OCI-LY3 (cell line): ENCODE results near the gene DACT1.

ENCODE experiments used
- CTCF ChIP-seq: fragments of 200-600, 300-600 bp; sonication (generic); IDR thresholded peaks from 2 replicates; pipeline ENCODE4 v1.5.1; 2014; ENCODE audit warnings: antibody characterized with exemption, low read length, low read depth
- EZH2phosphoT487 ChIP-seq: fragments of 200-600 bp; shearing (Covaris generic); IDR thresholded peaks from 2 replicates; pipeline ENCODE4 v1.6.1; 2018; ENCODE audit warnings: antibody characterized with exemption, mixed run types, low read depth

DNA sequence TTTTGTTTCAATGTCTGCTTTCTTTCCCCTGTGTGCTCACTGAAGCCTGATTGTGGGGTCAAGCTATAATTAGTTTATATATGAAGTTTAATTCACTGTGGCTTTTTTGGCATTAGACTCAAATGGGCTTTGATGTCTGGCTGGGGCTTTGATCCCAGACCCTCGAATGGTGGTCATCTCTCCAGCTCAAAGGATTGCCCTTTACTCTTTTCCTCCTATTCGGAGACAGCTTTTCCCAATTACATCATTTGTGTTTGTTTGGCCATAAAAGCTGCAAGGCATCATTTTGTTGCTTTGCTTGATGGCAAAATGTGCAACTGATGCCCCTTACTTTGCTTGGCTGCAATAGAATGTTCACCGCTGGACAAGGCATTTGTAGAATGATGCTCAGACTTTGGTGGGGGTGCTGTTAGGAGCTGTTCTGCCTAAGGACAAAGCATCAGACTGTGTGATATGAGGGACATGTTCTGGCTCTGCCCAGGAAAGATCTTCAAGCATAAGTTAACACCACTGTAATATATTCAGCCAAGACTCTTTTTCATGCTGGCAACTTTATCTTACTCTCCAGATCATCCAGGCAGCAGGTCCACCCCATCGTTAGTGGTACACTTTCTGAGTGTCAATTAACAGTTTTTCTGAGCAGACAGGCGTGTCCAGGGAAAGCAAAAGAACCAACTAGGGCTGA, 3.2 kb upstream of the DACT1 start:
- no peak for TF ChIP-seq CTCF
- TF ChIP-seq EZH2phosphoT487: no peak
